ENCODE results near the gene PRPF31.
"Not testable (repeated sequence)": the region's sequence is repeated elsewhere in the genome, so short reads cannot be mapped to it uniquely, and the experiment has no call there.

Gene PRPF31

GRCh38 chr19:54094426-54095000, 21.0 kb upstream of the PRPF31 start:
- no peak for TF ChIP-seq CTCF (conservative IDR thresholded peaks at IDR 0.05)
- H3K27ac ChIP-seq: no peak overlapping the region

- TF ChIP-seq CTCF (conservative IDR thresholded peaks at IDR 0.05): no peak
- H3K27ac ChIP-seq: no peak overlapping the region
These were observed 20.3 kb upstream of the PRPF31 start for GRCh38 chr19:54095136-54095858.

DNA sequence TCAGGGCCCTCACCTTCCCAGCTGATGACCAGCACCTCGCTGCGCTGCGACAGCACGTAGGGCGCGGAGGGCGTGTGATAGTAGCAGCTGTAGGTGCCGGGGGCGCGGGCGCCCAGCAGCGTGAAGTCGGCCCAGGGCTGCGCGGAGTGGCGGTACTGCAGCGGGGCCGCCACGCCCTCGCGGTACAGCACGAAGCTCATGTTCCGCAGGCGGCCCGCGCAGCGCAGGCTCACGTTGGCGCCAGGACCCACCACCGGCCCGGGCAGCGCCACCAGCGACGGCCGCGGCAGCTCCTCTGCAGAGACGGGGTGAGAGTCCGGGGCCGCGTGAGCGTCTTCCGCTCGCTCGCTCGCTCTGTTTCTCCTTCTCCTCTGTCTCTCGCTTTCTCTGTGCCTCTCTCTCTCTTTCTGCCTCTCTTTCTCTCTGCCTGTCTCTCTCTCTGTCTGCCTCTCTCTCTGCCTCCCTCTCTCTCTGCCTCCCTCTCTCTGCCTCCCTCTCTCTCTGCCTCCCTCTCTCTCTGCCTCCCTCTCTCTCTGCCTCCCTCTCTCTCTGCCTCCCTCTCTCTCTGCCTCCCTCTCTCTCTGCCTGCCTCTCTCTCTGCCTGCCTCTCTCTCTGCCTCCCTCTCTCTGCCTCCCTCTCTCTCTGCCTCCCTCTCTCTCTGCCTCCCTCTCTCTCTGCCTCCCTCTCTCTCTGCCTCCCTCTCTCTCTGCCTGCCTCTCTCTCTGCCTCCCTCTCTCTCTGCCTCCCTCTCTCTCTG, 19.5 kb upstream of the PRPF31 start:
- H3K27ac ChIP-seq: not testable (repeated sequence)

DNA sequence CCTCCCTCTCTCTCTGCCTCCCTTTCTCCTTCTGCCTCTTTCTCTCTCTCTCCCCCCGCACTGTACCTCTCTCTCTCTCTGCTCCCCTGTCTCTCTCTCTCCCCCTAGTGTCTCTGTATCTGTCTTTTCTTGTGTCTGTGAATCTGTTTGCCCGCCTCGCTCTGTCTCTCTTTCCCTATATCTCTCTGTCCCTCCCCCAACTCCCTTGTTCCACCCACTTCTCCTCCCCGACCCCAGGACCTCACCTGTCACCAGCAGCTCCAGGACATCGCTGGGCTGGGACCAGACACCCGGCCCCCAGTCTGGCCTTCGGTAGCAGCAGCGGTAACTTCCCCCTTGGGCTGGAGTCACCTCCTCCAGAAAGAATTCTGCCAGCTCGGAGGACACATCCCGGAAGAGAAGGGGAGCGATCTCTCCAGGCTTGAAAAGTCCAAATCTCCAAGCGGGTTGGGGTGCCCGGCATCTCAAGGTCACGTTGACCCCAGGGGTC, 18.9 kb upstream of the PRPF31 start:
- no peak for TF ChIP-seq CTCF (conservative IDR thresholded peaks at IDR 0.05)
- H3K27ac ChIP-seq: no peak overlapping the region

GRCh38 chr19:54099190-54099902, 16.2 kb upstream of the PRPF31 start:
- no peak overlapping the region for H3K27ac ChIP-seq
- TF ChIP-seq CTCF (conservative IDR thresholded peaks at IDR 0.05): no peak

DNA sequence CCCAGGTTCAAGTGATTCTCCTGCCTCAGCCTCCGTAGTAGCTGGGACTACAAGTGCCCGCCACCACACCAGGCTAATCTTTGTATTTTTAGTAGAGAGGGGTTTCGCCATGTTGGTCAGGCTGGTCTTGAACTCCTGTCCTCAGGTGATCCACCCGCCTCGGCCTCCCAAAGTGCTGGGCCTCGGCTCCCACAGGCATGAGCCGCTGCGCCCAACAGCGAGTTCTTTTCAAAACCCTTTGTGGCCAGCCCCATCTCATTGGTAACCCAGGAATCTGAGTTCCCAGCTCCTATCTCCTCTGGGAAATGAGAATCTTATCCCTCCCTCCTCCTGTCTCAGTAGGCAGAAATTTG, 15.7 kb upstream of the PRPF31 start:
- not testable (repeated sequence) for H3K27ac ChIP-seq

GRCh38 chr19:54100561-54100960, 15.0 kb upstream of the PRPF31 start, which contains the start of gene OSCAR:
Gene OSCAR (minus strand): TSS chr19:54100803. CDS start chr19:54100792, 11 bp downstream.
- H3K27ac ChIP-seq: no peak within 1 kb of the TSS
- no peak for TF ChIP-seq CTCF (conservative IDR thresholded peaks at IDR 0.05)
